ENCODE measurements around the gene ARHGAP26. TPM values are rescaled to one million over a fixed set of nuclear protein-coding genes. Genes with fewer than 3 reads are reported as not detected.

ARHGAP26 gene
- total RNA-seq, 1 experiment from 2014 or later = 65.5 TPM

- Histone ChIP-seq H3K36me3 (ENCODE audit: control insufficient read depth, insufficient read depth, low read length) (no peaks in the 10 kb centered on the region), H3K27me3 (ENCODE audit: control insufficient read depth, insufficient read depth, low read length) (no peaks in the 10 kb centered on the region), H3K4me1 (ENCODE audit: control insufficient read depth, insufficient read depth, low read length) (peaks cover 62% of the 10 kb centered on the region), H3K4me3 (ENCODE audit: low read depth in 2 of 2, low read length in 2 of 2) (no peak overlapping the region), H3K9me3 (ENCODE audit: control insufficient read depth, insufficient read depth, low read depth, low read length) (no peaks in the 10 kb centered on the region), H3K27ac (ENCODE audit: low read length) (no peak overlapping the region)
- CTCF ChIA-PET = interaction anchor here (0.5 kb wide), 1 partner anchor 21 kb away, joined by 4 read pairs; no protein-coding TSS in a partner anchor
- intact Hi-C loops (cut with micrococcal nuclease; ENCODE audit: unreplicated experiment) = no loop called here
- in situ Hi-C loops (cut with HindIII; ENCODE audit: low pct_unique_long_range_greater_than_20kb, low sequenced_read_pairs) = no loop called here
- no TSS peak for BruUV-seq (replicated peaks)
- POLR2A ChIA-PET = no interaction called here
- TF ChIP-seq, protein P1, sequence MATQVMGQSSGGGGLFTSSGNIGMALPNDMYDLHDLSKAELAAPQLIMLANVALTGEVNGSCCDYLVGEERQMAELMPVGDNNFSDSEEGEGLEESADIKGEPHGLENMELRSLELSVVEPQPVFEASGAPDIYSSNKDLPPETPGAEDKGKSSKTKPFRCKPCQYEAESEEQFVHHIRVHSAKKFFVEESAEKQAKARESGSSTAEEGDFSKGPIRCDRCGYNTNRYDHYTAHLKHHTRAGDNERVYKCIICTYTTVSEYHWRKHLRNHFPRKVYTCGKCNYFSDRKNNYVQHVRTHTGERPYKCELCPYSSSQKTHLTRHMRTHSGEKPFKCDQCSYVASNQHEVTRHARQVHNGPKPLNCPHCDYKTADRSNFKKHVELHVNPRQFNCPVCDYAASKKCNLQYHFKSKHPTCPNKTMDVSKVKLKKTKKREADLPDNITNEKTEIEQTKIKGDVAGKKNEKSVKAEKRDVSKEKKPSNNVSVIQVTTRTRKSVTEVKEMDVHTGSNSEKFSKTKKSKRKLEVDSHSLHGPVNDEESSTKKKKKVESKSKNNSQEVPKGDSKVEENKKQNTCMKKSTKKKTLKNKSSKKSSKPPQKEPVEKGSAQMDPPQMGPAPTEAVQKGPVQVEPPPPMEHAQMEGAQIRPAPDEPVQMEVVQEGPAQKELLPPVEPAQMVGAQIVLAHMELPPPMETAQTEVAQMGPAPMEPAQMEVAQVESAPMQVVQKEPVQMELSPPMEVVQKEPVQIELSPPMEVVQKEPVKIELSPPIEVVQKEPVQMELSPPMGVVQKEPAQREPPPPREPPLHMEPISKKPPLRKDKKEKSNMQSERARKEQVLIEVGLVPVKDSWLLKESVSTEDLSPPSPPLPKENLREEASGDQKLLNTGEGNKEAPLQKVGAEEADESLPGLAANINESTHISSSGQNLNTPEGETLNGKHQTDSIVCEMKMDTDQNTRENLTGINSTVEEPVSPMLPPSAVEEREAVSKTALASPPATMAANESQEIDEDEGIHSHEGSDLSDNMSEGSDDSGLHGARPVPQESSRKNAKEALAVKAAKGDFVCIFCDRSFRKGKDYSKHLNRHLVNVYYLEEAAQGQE (IDR thresholded peaks at IDR 0.05; ENCODE audit: insufficient read depth in 1 of 2, low read depth in 2 of 2, low read length in 1 of 2) = no peak
- TF ChIP-seq CTCF (IDR thresholded peaks at IDR 0.05) (no peak), POLR2AphosphoS5 (IDR thresholded peaks at IDR 0.05; ENCODE audit: low read depth, low read length) (no peak), TCF7L2 (IDR thresholded peaks at IDR 0.05; ENCODE audit: low read depth, low read length) (no peak), SIN3A (IDR thresholded peaks at IDR 0.05; ENCODE audit: borderline replicate concordance, insufficient read depth, low read depth, low read length) (no peak)
- no peak for ATAC-seq
- no peak for DNase-seq (ENCODE audit: low read depth, low spot score)
These were observed 28.1 kb downstream of the ARHGAP26 start for GRCh38 chr5:142798099-142798770.

DNA sequence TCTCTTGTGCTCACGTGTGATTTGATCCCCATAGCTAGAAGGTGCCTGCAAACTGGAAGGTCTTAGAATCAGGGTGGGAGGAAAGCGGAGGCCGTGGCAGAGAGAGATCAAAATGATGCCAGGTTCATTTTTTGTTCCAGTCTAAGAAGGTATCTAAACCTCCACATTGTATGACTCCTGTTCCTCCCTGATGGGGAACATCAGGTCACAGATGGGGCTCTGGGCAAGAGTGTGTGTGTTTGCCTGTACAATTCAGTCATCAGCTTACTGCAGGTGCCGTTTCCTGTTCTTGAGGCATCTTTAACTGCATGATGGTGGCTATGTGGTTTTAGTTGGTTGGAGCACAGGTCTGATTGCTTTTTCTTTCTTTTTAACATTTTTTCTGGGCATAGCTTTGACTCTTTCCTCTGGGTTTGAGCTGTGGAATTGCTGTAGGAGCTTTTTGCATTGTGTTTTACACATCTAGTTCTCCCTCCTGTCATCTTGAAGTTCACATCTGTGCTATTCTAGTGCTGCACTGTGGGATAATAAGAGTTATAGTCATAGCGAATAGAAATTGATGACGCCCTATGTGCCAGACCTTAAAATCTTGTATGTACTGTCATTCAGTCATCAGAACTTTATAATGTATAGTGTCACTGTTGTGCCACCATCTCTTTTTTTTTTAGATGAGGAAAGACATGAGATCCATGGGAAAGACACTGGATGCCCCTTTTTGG, 30.8 kb downstream of the ARHGAP26 start:
- H3K36me3 ChIP-seq (ENCODE audit: control insufficient read depth, insufficient read depth, low read length) = no peaks in the 10 kb centered on the region
- BruUV-seq (replicated peaks) = no TSS peak
- POLR2A ChIA-PET = interaction anchor here (0.5 to 0.7 kb wide), 2 partner anchors 9 to 555 kb away, joined by 4 to 5 read pairs; no protein-coding TSS in a partner anchor
- TF ChIP-seq, protein P1 (IDR thresholded peaks at IDR 0.05; ENCODE audit: insufficient read depth in 1 of 2, low read depth in 2 of 2, low read length in 1 of 2) = no peak
- TF ChIP-seq POLR2AphosphoS5 (IDR thresholded peaks at IDR 0.05; ENCODE audit: low read depth, low read length) (no peak), SIN3A (IDR thresholded peaks at IDR 0.05; ENCODE audit: borderline replicate concordance, insufficient read depth, low read depth, low read length) (no peak), CTCF (IDR thresholded peaks at IDR 0.05) (no peak), TCF7L2 (IDR thresholded peaks at IDR 0.05; ENCODE audit: low read depth, low read length) (no peak)
- H3K9me3 ChIP-seq (ENCODE audit: control insufficient read depth, insufficient read depth, low read depth, low read length) = no peaks in the 10 kb centered on the region
- H3K4me3 ChIP-seq (ENCODE audit: low read depth in 2 of 2, low read length in 2 of 2) = no peak overlapping the region
- H3K27ac ChIP-seq (ENCODE audit: low read length) = peak overlapping the region; percentile 48
- in situ Hi-C loops (cut with HindIII; ENCODE audit: low pct_unique_long_range_greater_than_20kb, low sequenced_read_pairs) (no loop called here), intact Hi-C loops (cut with micrococcal nuclease; ENCODE audit: unreplicated experiment) (no loop called here)
- ATAC-seq (no peak), DNase-seq (ENCODE audit: low read depth, low spot score) (no peak)
- H3K27me3 ChIP-seq (ENCODE audit: control insufficient read depth, insufficient read depth, low read length) = no peaks in the 10 kb centered on the region
- H3K4me1 ChIP-seq (ENCODE audit: control insufficient read depth, insufficient read depth, low read length) = peaks cover 59% of the 10 kb centered on the region
- CTCF ChIA-PET = no interaction called here
